Coronary artery (tissue), 2 donors: ENCODE results near the gene BTBD17.

ENCODE experiments used
- DNase-seq: peaks from one replicate; pipeline ENCODE4 v3.0.0-alpha.2; 2017; ENCODE audit warnings: low spot score
- H3K27ac ChIP-seq, 2 donors: fragments of 200-600 bp; sonication (generic); one replicate each; pipeline ENCODE4 v1.5.1; 2016 to 2019
- H3K4me3 ChIP-seq: fragments of 200-600 bp; sonication (generic); 2 replicates; pipeline ENCODE4 v1.5.1; 2016; ENCODE audit warnings: mild to moderate bottlenecking, moderate library complexity
- CTCF ChIP-seq: fragments of 200-600 bp; sonication (generic); IDR thresholded peaks from one replicate; pipeline ENCODE4 v1.5.1; 2019; ENCODE audit warnings: antibody characterized with exemption

The BTBD17 gene

GRCh38 chr17:74386386-74386785 is 24.7 kb upstream of the BTBD17 start:
- no peak for TF ChIP-seq CTCF
- no peak for DNase-seq
- Histone ChIP-seq H3K4me3 (no peak overlapping the region), H3K27ac (peak overlapping the region; percentile 26 to 32)

GRCh38 chr17:74385201-74385600 is 23.5 kb upstream of the BTBD17 start:
- no peak overlapping the region for H3K27ac ChIP-seq
- H3K4me3 ChIP-seq: no peak overlapping the region
- TF ChIP-seq CTCF: no peak
- DNase-seq: no peak

- H3K27ac ChIP-seq: no peak overlapping the region
- no peak overlapping the region for H3K4me3 ChIP-seq
- no peak for TF ChIP-seq CTCF
- DNase-seq: no peak
Measured at GRCh38 chr17:74383141-74383540, 21.5 kb upstream of the BTBD17 start.

GRCh38 chr17:74380959-74381808 is 19.5 kb upstream of the BTBD17 start:
- TF ChIP-seq CTCF: no peak
- H3K4me3 ChIP-seq: no peak overlapping the region
- DNase-seq: no peak
- H3K27ac ChIP-seq: peak overlapping the region; percentile 66 to 74

- no peak for DNase-seq
- peak overlapping the region; percentile 62 for H3K4me3 ChIP-seq
- TF ChIP-seq CTCF: no peak
- H3K27ac ChIP-seq: peak overlapping the region; percentile 66 to 74
Measured at GRCh38 chr17:74380086-74380958, 18.7 kb upstream of the BTBD17 start.

- TF ChIP-seq CTCF: peak; percentile 97
- DNase-seq: peak; percentile 92
- Histone ChIP-seq H3K27ac (peak overlapping the region; percentile 66 to 74), H3K4me3 (peak overlapping the region; percentile 62)
Measured at GRCh38 chr17:74379495-74380085, 17.9 kb upstream of the BTBD17 start.
